NCI-H1694 (cell line): ENCODE data around the gene HOXB1.

ENCODE experiments used
- DNase-seq: peaks from one replicate; lab custom pipeline; 2025; lab: John Stamatoyannopoulos, UW

The HOXB1 gene

GRCh38 chr17:48554412-48555257 is 23.8 kb upstream of the HOXB1 start:
- DNase-seq: peak; percentile 26

GRCh38 chr17:48553826-48554225 is 23.0 kb upstream of the HOXB1 start:
- DNase-seq: no peak

GRCh38 chr17:48553190-48553547 is 22.4 kb upstream of the HOXB1 start:
- no peak for DNase-seq

DNA sequence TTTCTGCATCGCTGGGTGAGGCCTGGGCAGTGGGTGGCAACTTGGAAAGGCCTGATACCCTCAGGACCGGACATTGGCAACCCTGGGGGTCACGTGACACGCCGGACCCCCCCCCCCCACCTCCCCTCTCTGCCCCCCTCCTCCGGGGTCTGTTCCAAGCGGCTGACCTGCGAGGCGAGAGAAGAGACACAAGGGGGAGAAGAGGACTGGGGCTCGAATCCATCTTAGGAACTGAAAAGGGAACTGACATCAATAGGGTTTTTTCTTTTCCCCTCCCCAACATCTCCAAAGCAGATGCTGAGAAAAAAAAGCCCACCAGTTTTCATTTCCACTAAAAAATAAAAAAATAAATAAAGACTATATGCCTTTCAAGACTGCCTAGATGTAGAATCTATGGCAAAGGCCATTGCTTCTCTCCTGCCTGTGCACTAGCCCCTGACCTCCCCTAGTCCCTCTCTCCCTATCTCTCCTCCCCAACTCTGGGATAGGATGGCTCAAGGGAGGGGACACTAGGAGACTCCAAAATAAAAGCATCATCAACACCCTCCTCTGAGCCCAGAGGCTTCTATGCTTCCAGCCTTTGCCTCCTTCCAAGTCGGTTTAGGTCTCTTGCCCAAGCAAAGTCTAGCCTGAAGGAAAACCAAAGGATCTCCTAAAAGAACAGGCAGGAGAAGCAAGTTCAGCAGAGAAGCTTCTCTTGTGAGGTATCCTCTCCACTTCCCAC is 21.8 kb upstream of the HOXB1 start:
- DNase-seq: no peak

- no peak for DNase-seq
These were observed 21.0 kb upstream of the HOXB1 start for GRCh38 chr17:48551596-48552465.

- DNase-seq: no peak
These were observed 20.4 kb upstream of the HOXB1 start for GRCh38 chr17:48551214-48551555.

DNA sequence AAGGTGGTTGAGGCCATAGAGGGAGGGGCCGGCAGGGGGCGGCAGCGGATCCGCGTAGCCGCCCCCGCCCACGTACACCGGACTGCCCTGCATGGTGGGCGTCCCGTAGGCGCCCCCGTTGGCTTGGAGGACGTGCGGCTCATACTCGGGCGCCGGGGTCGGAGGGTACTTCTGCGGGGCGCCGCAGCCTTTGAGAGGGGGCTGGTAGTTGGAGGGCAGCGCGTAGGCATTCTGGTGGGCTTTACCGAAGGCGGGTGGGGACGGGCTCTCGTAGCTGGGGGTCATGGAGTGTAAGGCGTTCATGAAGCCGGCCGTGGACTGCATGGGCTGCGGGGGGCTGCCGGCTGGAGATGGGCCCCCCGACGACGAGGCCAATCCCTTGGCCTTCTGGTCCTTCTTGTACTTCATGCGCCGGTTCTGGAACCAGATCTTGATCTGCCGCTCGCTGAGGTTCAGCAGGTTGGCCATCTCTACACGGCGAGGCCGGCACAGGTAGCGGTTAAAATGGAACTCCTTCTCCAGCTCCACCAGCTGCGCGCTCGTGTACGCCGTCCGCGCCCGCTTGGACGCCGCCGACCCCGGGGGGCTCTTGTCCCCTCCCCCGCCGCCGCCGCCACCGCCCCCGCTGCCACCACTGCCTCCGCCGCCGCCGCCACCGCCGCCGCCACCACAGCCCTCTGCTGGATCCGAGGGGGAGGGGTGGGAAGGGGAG is 19.8 kb upstream of the HOXB1 start:
- no peak for DNase-seq

DNA sequence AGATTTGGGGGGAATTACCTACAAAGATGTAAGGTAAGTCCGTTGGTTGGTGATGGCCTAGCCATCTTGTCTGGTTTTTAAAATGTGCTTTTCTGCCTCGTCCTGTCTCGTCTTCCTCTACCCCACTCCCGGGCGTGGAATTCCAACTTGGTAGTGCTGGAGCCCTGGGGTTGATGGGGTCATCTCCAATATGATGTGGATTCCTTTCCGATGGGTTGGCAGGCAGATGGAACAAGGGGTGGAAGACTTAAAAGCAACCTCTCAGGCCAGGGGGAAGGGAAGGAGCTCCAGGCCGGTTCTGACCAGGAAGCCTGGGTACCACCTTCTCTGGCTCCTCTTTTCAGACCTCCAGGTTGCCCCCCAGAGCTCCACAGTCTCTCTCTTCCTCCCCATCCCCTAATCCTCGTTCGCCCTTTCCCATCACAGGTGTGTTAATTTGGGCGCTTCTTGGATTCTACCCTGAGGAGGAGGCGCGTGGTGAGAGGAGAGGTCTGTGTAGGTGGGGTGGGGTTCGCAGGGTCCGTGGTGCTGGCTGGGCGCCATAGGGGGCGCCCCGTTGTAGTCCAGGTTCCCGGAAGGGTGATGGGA is 19.2 kb upstream of the HOXB1 start:
- no peak for DNase-seq

GRCh38 chr17:48549281-48549630 is 18.4 kb upstream of the HOXB1 start:
- DNase-seq: no peak

GRCh38 chr17:48548523-48549280 is 17.9 kb upstream of the HOXB1 start:
- no peak for DNase-seq

DNA sequence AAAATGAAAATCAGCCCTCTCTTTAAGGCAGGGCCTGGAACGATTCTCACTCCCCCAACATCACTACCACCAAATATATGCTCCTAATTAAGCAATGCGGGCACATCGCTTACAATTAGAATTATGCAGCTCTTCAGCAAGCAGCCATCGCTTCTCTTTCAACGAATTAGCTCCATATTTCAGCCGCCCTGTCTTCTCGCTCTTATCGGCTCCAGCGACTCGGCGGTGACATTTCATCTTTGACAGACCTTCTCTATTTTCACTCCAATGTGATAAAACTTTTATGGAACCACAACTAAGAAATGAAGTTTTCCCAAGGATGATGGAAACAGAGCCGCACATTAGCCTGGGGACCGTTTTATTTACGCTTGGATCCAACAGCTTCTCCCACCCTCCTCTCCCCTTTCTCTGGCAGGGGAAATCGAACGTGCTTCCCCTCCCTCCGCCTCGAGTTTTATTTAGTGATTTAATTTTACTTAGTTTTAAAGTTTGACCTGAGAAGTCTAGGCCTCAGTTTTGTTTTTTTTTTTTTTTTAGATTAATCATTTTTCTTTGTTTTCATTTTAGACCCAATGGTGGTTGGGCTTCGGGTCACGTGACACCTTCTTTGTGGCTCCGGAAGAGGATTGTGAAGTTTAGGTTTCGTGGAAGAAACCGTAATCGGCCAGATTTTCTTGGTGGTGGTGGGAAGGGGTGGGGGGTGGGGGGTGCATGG is 17.2 kb upstream of the HOXB1 start:
- no peak for DNase-seq

GRCh38 chr17:48546924-48547807 is 16.4 kb upstream of the HOXB1 start:
- no peak for DNase-seq

GRCh38 chr17:48546137-48546923 is 15.5 kb upstream of the HOXB1 start:
- no peak for DNase-seq

DNA sequence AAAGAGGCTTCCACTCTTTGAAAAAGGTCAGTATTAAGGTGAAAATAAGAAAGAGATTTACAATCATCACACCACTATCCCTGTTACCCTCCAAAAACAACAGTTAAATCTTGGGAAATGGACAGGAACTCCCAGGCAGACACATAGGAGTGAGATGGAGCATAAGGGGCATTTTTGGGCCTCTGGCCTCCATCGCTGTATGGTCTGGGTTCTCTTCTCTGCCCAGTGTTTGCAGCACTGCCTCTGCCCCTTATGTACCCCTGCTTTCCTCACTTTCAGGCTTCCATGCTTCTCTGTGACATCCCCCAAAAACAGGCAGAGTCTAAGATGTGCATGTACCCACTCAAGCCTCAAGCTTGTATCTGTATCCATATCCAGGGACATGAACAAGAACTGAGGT is 14.7 kb upstream of the HOXB1 start:
- DNase-seq: no peak

- DNase-seq: peak; percentile 23
These were observed 14.2 kb upstream of the HOXB1 start, which contains the start of gene HOXB2 for GRCh38 chr17:48545022-48545375. Gene HOXB2, minus strand, starts transcription at chr17:48545109. Its CDS starts 198 bp downstream, at chr17:48544911.

DNA sequence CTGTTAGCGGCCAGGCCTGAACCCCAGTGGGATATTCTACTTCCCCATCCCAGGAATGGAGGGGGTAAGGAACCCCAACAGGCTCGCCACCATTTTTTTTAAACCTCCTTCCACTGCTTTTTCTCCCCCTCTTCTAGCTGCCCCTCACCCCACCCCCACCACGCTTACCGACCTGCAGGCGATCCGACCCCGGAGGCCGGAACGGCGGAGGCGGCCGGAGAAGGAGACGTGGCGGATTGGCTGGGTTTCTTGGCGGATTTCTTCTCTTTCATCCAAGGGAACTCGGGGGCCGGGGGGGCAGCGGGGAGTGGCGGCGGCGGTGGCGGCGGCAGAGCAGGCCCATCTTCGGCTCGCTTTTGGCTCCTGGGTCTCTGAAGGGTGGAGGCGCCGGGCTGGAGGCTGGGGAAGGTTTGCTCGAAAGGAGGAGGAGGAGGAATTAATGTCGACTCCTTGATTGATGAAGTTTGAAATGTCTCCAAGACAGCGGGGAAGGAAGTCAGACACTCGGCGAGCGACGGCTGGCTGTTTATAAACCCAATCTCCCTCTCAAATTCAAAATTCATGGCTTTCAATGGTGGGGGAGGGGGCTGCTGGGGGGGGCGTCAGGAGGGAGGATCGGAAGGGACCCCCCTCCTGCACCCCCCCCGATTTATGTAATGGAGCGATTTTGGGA is 13.7 kb upstream of the HOXB1 start:
- no peak for DNase-seq

DNA sequence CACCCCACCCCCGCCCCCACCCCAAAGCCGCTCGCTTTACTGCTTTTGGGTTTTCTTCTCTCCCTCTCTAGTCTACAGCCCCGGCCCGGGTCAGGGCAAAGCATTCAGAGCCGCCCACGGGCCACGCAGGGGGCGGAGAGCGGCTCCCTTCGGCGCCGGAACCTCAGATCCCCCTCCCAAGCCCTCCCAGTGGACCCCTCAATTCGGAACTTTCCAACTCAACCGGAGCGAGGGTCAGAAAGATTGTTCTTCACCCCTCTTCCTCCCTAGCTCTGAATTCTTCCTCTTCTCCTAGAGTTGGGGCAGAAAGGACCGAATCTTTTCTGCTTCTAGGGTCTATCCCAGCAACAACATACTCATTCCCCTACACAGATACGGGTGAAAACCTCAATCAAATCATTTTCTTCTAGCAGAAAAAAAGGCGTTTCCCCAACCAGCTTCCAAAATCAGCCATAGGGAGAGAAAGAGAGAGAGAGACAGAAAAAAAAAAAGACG is 13.1 kb upstream of the HOXB1 start:
- no peak for DNase-seq
